ENCODE data around the gene TIAM1.

The TIAM1 gene

DNA sequence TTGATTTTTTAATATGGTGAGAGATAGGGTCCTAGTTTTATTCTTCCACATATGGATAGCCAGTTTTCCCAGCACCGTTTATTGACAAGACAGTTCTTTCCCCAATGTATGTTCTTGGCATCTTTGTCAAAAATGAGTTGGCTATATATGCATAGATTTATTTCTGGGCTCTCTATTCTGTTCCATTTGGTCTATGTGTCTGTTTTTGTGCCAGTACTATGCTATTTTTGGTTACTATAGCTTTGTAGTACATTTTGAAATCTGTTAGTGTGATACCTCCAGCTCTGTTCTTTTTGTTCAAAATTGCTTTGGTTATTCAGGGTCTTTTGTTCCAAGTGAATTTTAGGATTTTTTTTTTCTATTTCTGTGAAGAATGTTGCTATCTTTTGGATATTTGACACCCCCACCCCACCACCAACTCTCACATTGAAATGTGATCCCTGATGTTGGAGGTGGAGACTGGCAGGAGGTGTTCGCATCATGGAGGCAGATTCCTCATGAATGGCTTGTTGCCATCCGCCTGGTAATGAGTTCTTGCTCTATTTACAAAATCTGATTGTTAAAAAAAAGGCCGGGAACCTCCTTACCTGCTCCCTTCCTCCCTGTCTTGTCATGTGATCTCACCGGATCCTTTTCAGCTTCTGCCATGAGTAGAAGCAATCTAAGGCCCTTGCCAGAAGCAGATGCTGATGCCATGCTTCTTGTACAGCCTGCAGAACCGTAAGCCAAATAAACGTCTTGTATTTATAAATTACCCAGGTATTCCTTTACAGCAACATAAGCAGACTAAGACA lies 251.0 kb downstream of the TIAM1 start:
- DNase-seq (ENCODE audit: low read depth in 1 of 2, low spot score in 1 of 2) = no peak

DNA sequence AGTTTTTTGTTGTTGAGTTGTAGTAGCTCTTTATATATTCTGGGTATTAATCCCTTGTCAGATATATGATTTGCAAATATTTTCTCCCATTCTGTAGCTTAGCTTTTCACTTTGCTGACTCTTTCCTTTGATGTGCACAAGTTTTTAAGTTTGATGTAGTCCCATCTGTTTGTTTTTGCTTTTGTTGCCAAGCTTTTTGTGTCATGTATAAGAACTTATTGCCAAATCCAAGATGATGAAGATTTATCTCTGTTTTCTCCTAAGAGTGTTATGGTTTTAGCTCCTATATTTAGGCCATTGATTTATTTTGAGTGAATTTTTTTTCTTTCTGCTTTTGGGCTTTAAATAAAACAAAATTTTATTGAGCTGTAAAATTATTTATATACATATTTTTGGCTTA lies 253.7 kb downstream of the TIAM1 start:
- no peak for DNase-seq (ENCODE audit: low read depth in 1 of 2, low spot score in 1 of 2)

DNA sequence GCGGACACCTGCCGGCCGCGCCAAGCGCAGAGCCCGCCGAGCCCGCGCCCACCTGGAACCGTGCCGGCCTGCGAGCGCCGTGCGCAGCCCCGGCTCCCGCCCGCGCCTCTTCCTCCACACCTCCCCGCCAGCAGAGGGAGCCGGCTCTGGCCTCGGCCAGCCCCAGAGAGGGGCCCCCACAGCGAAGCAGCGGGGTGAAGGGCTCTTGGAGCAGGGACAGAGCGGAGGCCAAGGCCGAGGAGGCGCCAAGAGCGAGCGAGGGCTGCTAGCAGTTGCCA lies 255.6 kb downstream of the TIAM1 start:
- no peak for DNase-seq (ENCODE audit: low read depth in 1 of 2, low spot score in 1 of 2)

DNA sequence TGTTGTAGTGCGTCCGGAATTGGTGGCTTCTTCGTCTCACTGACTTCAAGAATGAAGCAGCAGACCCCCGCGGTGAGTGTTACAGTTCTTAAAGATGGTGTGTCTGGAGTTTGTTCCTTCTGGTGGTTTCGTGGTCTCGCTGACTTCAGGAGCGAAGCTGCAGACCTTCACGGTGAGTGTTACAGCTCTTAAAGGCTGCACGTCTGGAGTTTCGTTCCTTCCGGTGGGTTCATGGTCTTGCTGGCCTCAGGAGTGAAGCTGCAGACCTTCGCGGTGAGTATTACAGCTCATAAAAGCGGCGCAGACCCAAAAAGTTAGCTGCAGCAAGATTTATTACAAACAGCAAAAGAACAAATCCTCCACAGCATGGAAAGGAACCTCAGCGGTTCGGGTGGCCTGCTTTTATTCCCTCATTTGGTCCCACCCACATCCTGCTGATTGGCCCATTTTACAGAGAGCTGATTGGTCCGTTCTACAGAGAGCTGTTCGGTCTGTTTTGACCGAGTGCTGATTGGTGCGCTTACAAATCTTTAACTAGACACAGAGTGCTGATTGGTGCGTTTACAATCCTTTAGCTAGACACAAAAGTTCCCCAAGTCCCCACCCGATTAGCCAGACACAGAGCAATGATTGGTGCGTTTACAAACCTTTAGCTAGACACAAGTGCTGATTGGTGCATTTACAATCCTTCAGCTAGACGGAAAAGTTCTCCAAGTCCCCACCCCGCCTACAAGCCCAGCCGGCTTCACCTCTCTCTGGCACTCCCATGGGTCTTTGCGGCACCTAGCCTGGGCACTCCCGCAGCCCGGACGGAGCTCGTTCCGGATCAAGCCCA lies 256.2 kb downstream of the TIAM1 start:
- DNase-seq (ENCODE audit: low read depth in 1 of 2, low spot score in 1 of 2) = no peak

DNA sequence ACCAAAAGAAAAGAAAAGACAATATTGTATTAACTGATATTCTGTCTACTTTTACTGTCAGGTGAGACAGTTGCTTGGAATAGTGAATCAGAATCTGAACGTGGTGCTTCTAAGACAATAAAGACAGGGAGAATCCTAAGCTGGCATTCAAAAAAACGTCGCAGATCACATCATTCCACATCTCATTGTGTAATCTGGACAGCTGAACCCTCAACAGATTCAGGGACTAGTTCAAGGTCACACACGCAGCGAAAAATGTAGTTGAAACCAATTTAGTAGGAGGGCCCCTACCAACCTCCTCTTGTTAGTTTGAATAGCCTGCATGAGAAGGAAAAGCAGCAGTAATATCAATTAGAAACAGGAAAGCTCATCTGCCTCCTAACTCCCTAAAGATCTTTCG lies 259.4 kb downstream of the TIAM1 start:
- no peak for DNase-seq (ENCODE audit: low read depth in 1 of 2, low spot score in 1 of 2)

GRCh38 chr21:31078796-31079195 lies 265.3 kb downstream of the TIAM1 start:
- no peak for DNase-seq (ENCODE audit: low read depth in 1 of 2, low spot score in 1 of 2)

DNA sequence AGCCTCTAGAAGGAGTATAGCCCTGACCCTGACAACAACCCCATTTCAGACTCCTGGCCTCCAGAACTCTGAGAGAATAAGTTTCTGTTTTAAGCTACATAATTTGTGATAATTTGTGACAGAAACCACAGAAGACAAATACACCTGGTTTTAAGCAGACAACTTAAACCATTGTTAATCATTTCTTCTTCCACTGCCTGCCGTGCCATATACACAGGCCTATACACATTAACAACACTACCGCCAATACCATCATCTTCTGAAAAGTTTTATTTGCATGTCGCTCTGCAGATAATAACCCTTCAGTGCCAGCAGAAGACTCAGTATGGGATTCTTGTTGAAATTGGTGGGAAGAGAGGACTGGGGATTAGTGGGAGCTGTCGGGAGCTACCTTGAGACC lies 265.8 kb downstream of the TIAM1 start:
- DNase-seq (ENCODE audit: low read depth in 1 of 2, low spot score in 1 of 2) = no peak

GRCh38 chr21:31075848-31076247 lies 268.2 kb downstream of the TIAM1 start:
- DNase-seq (ENCODE audit: low read depth in 1 of 2, low spot score in 1 of 2) = no peak

DNA sequence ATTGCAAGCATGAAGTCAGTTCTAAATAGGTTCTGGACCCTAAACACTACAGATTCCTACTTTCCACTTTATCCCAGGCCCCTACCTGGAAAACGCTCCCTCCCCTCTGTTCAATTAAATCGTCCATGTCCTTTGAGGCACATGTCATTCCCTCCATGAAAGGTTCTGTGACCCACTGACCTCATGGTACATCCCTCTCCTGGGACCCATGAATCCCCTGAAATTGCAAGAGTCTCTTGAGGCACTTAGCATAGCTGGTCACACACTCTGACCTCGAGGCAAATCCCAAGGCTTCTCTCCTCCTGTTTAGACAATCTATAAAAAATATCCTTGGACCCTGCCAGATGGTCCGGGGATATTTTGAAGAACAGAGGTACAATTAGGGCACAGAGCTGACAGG lies 271.5 kb downstream of the TIAM1 start:
- DNase-seq (ENCODE audit: low read depth in 1 of 2, low spot score in 1 of 2) = no peak

Measured in activated CD4-positive, alpha-beta T cell treated with anti-CD3 and anti-CD28 coated beads, Interleukin-2, amount 50 U/mL, for 24 hours (primary cell).